HepG2 (cell line): ENCODE data around the gene FOSL2. TPM values are rescaled to one million over a fixed set of nuclear protein-coding genes. Genes with fewer than 3 reads are reported as not detected.

Source experiments
- ATAC-seq: fragments of 200-7000 bp; cut with Tn5 transposase; 3 replicates; pipeline ENCODE4 v1.9.1; 2020; ENCODE audit warnings: mild to moderate bottlenecking, moderate library complexity
- BruUV-seq: library from RNA; stranded (reverse); fragments of 400-500 nt; replicated peaks from 2 replicates; lab custom pipeline; 2021; lab: Mats Ljungman, UMichigan
- CTCF ChIA-PET: fragments of 300-600 bp; formaldehyde crosslinking; extraction: SDS; loops from one replicate; lab custom pipeline; 2021; ENCODE audit warnings: low total read pairs, inconsistent platforms, low intra/inter-chr PET ratio; lab: Yijun Ruan, JAX
- POLR2A ChIA-PET: fragments of 350-600 bp; sonication (Branson Sonifier 250); formaldehyde crosslinking; loops from one replicate; lab custom pipeline; 2020; ENCODE audit warnings: antibody characterized with exemption, inconsistent platforms; lab: Yijun Ruan, JAX
- DNase-seq: peaks from one replicate; pipeline ENCODE4 v3.0.0-alpha.2; 2015; ENCODE audit warnings: low spot score
- FAIRE-seq: peaks from 3 replicates; lab custom pipeline; 2011; peaks lifted over from hg19 to GRCh38; lab: Jason Lieb, UNC
- H2AFZ ChIP-seq: one replicate; pipeline ENCODE4 v1.6.1; 2011; ENCODE audit warnings: low read length, inconsistent platforms
- H3K27ac ChIP-seq: fragments of 300-600 bp; 3 replicates; pipeline ENCODE4 v1.8.0; 2011; ENCODE audit warnings: mixed run types, mild to moderate bottlenecking, mixed read lengths, low read length, inconsistent platforms; ENCODE audit not compliant: insufficient read depth; ENCODE audit errors: extremely low read length
- H3K27me3 ChIP-seq, 2 experiments: fragments of 200-600 bp in 1 of 2; 2 replicates in 1 of 2; 3 replicates in 1 of 2; pipeline versions ENCODE4 v1.6.0 to v1.8.0; 2011; ENCODE audit warnings: low read length in 2 of 2, mild to moderate bottlenecking in 2 of 2, moderate library complexity in 2 of 2, inconsistent platforms in 1 of 2; ENCODE audit not compliant: insufficient read depth in 2 of 2, control insufficient read depth in 1 of 2
- H3K36me3 ChIP-seq, 2 experiments: fragments of 200-600 bp in 1 of 2; replicated peaks in 1 of 2; 2 replicates in 1 of 2; 3 replicates in 1 of 2; pipeline versions ENCODE4 v1.5.1 to v1.8.0; 2011; ENCODE audit warnings: low read length in 2 of 2, inconsistent platforms in 1 of 2; ENCODE audit not compliant: insufficient read depth in 2 of 2, control insufficient read depth in 1 of 2
- H3K4me1 ChIP-seq: 2 replicates; pipeline ENCODE4 v1.5.1; 2012; ENCODE audit warnings: low read length, inconsistent platforms; ENCODE audit not compliant: insufficient read depth
- H3K4me2 ChIP-seq: 2 replicates; pipeline ENCODE4 v1.6.0; 2011; ENCODE audit warnings: low read depth, low read length, inconsistent platforms
- H3K4me3 ChIP-seq, 3 experiments: fragments of 200-600 bp in 1 of 3; sonication (generic), shearing (Covaris generic) in 1 of 3; replicated peaks in 1 of 3; 2 replicates each; pipeline ENCODE4 v1.5.1; 2011 to 2016; ENCODE audit warnings: low read length in 3 of 3, inconsistent platforms in 2 of 3, low read depth in 2 of 3, mild to moderate bottlenecking in 2 of 3, control low read depth in 1 of 3, mixed read lengths in 1 of 3; ENCODE audit not compliant: insufficient read depth in 1 of 3
- H3K79me2 ChIP-seq: one replicate; pipeline ENCODE4 v1.6.1; 2011; ENCODE audit warnings: low read length, inconsistent platforms; ENCODE audit not compliant: insufficient read depth
- H3K9ac ChIP-seq: 2 replicates; pipeline ENCODE4 v1.6.0; 2011; ENCODE audit warnings: mild to moderate bottlenecking, low read depth, low read length, inconsistent platforms; ENCODE audit not compliant: insufficient read depth
- H3K9me3 ChIP-seq: 2 replicates; pipeline ENCODE4 v1.5.1; 2012; ENCODE audit warnings: mild to moderate bottlenecking, low read length
- H4K20me1 ChIP-seq: 2 replicates; pipeline ENCODE4 v1.6.0; 2011; ENCODE audit warnings: inconsistent platforms, mild to moderate bottlenecking, low read length, moderate library complexity; ENCODE audit not compliant: insufficient read depth
- HNRNPL ChIP-seq: fragments of 200-400 bp; formaldehyde crosslinking; IDR thresholded peaks from 2 replicates; pipeline ENCODE4 v1.6.1; 2017; ENCODE audit warnings: mild to moderate bottlenecking, low read depth, low read length
- ZNF687 ChIP-seq: sonication (generic); formaldehyde crosslinking; IDR thresholded peaks from 2 replicates; pipeline ENCODE4 v1.5.1; 2020; ENCODE audit warnings: mild to moderate bottlenecking, missing genetic modification reagents, moderate library complexity
- WGBS: methylation state at CpG from one replicate; pipeline ENCODE4 v1.1.6; 2017; ENCODE audit warnings: low lambda C conversion rate; 5-methylcytosine and 5-hydroxymethylcytosine counted together
- in situ Hi-C: cut with HindIII; loops from 2 replicates; pipeline ENCODE4 v1.10.0; 2017; ENCODE audit warnings: low pct_unique_long_range_greater_than_20kb; ENCODE audit not compliant: extremely low pct_ligation_motif_present
- intact Hi-C: fragments of 100-400 bp; cut with micrococcal nuclease; formaldehyde crosslinking; loops from one replicate; pipeline ENCODE4 v1.10.0; 2022; ENCODE audit not compliant: unreplicated experiment
- polyA plus RNA-seq, 8 experiments: library from polyadenylated mRNA; depleted of rRNA in 3 of 8; stranded (reverse) in 7 of 8; unstranded in 1 of 8; fragments of >200 nt; fragmentation: Illumina TruSeq in 4 of 8; extraction: Trizol in 4 of 8; gene quantifications; 2 replicates each; pipeline versions ENCODE4 v1.2.1 to v1.2.3, GENCODE V29; 2011 to 2016; ENCODE audit warnings: low read depth in 4 of 8, missing spikeins in 1 of 8, mixed read lengths in 1 of 8; ENCODE audit not compliant: insufficient read depth in 1 of 8
- total RNA-seq, 5 experiments: library from RNA; depleted of rRNA; stranded (reverse); fragments of >200 nt; fragmentation: Illumina TruSeq; extraction: Trizol; gene quantifications; 2 replicates each; pipeline ENCODE4 v1.2.3, GENCODE V29; 2016; ENCODE audit warnings: low read depth in 1 of 5
- TF ChIP-seq, protein P1 (sequence below): sonication (generic); formaldehyde crosslinking; IDR thresholded peaks from 2 replicates; pipeline ENCODE4 v1.5.0; 2020; ENCODE audit warnings: mild to moderate bottlenecking, missing genetic modification reagents, borderline replicate concordance

FOSL2 gene
- total and polyA plus RNA-seq, 2 of the 13 experiments (the other 11 are each of a cell fraction or from before 2014, with no cell fraction given), result 3.4 to 18.1 TPM

DNA sequence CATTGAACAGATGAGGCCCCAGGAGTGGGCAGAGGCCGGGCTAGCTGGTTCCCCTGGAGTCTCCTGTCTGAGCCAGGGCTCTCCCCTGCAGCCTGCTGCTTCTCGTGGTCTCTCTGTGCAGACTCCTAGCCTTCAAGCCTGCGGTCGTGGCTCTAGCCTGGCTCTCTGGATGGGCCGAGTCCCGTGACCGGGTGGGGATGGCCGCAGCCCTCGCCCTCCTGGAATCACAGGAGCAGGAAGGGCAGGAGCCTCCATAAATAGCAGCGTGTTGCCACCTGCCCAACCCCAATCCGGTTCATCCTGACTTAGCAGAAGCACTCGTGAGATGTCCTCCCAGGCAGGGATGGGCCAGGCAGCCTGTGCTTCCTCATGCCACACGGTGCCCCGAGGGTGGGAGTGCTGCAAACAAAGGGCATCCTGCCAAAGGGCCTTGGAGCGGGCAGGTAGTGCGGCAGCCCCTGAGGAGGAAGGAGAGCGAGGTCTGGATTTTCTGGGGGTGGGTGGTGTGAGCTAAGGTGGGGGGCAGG lies 43.9 kb downstream of the FOSL2 start:
- Histone ChIP-seq H3K4me1 (peaks cover 43% of the 10 kb centered on the region), H2AFZ (no peak overlapping the region), H3K4me2 (peak overlapping the region; percentile 33; the same call in 1 of the 2 replicates), H3K36me3 (no peaks in the 10 kb centered on the region), H3K27me3 (no peaks in the 10 kb centered on the region), H3K9me3 (peaks cover 8% of the 10 kb centered on the region; the same call in 1 of the 2 replicates), H4K20me1 (no peaks in the 10 kb centered on the region), H3K79me2 (no peaks in the 10 kb centered on the region), H3K27ac (no peak overlapping the region), H3K9ac (no peak overlapping the region), H3K4me3 (no peak overlapping the region; a peak in 1 of 6 replicates)
- ATAC-seq (peak; percentile 45), DNase-seq (no peak), FAIRE-seq (no peak)
- BruUV-seq, result no TSS peak
- in situ Hi-C loops, result no loop called here
- ChIA-PET CTCF (no interaction called here), POLR2A (interaction anchor here (1.8 kb wide), 1 partner anchor 10 kb away, joined by 5 read pairs; no protein-coding TSS in a partner anchor)
- WGBS, result 49% methylated on average over 14 of the region's 17 CpGs
- TF ChIP-seq, protein P1, sequence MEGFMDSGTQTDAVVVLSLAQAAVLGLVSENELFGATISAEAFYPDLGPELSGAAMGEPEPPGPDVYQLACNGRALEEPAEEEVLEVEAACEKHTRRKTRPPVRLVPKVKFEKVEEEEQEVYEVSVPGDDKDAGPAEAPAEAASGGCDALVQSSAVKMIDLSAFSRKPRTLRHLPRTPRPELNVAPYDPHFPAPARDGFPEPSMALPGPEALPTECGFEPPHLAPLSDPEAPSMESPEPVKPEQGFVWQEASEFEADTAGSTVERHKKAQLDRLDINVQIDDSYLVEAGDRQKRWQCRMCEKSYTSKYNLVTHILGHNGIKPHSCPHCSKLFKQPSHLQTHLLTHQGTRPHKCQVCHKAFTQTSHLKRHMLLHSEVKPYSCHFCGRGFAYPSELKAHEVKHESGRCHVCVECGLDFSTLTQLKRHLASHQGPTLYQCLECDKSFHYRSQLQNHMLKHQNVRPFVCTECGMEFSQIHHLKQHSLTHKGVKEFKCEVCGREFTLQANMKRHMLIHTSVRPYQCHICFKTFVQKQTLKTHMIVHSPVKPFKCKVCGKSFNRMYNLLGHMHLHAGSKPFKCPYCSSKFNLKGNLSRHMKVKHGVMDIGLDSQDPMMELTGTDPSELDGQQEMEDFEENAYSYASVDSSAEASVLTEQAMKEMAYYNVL (CRISPR knock-in tag), result no peak
- peak; percentile 86 for TF ChIP-seq HNRNPL
- TF ChIP-seq ZNF687 (CRISPR knock-in tag), result peak; percentile 34; the same call in 1 of the 2 replicates
- intact Hi-C loops, result no loop called here
